ENCODE results near the gene CADPS2. TPM values are rescaled to one million over a fixed set of nuclear protein-coding genes. Genes with fewer than 3 reads are reported as not detected.
A peak's percentile ranks its signal among the peaks of the same experiment; 100 is the strongest.

CADPS2 gene
- total RNA-seq, 1 donor from 2014 or later, result 8.8 TPM

GRCh38 chr7:122887198-122887597 lies 938 bp upstream of the CADPS2 start:
- DNase-seq (ENCODE audit: low read depth), result peak; percentile 49
- no peaks in the 10 kb centered on the region for H3K27me3 ChIP-seq (ENCODE audit: control insufficient read depth, insufficient read depth, low read length)
- TF ChIP-seq, protein P1, sequence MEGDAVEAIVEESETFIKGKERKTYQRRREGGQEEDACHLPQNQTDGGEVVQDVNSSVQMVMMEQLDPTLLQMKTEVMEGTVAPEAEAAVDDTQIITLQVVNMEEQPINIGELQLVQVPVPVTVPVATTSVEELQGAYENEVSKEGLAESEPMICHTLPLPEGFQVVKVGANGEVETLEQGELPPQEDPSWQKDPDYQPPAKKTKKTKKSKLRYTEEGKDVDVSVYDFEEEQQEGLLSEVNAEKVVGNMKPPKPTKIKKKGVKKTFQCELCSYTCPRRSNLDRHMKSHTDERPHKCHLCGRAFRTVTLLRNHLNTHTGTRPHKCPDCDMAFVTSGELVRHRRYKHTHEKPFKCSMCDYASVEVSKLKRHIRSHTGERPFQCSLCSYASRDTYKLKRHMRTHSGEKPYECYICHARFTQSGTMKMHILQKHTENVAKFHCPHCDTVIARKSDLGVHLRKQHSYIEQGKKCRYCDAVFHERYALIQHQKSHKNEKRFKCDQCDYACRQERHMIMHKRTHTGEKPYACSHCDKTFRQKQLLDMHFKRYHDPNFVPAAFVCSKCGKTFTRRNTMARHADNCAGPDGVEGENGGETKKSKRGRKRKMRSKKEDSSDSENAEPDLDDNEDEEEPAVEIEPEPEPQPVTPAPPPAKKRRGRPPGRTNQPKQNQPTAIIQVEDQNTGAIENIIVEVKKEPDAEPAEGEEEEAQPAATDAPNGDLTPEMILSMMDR (IDR thresholded peaks at IDR 0.05; ENCODE audit: insufficient read depth, low read length, poor library complexity, severe bottlenecking), result peak; percentile 39
- H3K36me3 ChIP-seq (ENCODE audit: control insufficient read depth, insufficient read depth, low read length), result no peaks in the 10 kb centered on the region
- peak overlapping the region; percentile 86 for H3K4me3 ChIP-seq (ENCODE audit: low read depth, low read length)

GRCh38 chr7:122885583-122886356 lies 490 bp downstream of the CADPS2 start:
- no peaks in the 10 kb centered on the region for H3K36me3 ChIP-seq (ENCODE audit: control insufficient read depth, insufficient read depth, low read length)
- no peak for DNase-seq (ENCODE audit: low read depth)
- H3K27me3 ChIP-seq (ENCODE audit: control insufficient read depth, insufficient read depth, low read length), result no peaks in the 10 kb centered on the region
- TF ChIP-seq, protein P1 (IDR thresholded peaks at IDR 0.05; ENCODE audit: insufficient read depth, low read length, poor library complexity, severe bottlenecking), result no peak
- H3K4me3 ChIP-seq (ENCODE audit: low read depth, low read length), result peak overlapping the region; percentile 86

DNA sequence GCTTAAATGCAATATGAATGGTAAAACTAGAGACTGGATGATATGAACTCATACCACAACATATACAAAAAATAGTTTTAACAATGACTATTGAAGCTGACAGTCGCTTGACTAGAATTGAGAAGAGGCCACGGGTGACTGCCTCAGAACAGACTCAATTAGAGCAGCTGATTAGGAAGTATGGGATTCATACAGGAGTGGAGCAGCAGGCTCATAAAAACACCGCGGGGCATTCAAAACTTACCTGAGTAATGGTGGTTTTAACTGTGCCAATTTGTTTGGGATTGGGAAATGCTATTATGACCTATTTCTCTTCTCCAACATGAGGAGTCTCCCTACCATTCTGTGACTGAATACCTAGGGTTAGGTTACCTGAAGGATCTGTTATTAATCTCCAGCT lies 2.1 kb downstream of the CADPS2 start:
- Histone ChIP-seq H3K4me3 (ENCODE audit: low read depth, low read length) (no peak overlapping the region), H3K27me3 (ENCODE audit: control insufficient read depth, insufficient read depth, low read length) (no peaks in the 10 kb centered on the region), H3K36me3 (ENCODE audit: control insufficient read depth, insufficient read depth, low read length) (no peaks in the 10 kb centered on the region)
- TF ChIP-seq, protein P1 (IDR thresholded peaks at IDR 0.05; ENCODE audit: insufficient read depth, low read length, poor library complexity, severe bottlenecking), result no peak
- DNase-seq (ENCODE audit: low read depth), result no peak

DNA sequence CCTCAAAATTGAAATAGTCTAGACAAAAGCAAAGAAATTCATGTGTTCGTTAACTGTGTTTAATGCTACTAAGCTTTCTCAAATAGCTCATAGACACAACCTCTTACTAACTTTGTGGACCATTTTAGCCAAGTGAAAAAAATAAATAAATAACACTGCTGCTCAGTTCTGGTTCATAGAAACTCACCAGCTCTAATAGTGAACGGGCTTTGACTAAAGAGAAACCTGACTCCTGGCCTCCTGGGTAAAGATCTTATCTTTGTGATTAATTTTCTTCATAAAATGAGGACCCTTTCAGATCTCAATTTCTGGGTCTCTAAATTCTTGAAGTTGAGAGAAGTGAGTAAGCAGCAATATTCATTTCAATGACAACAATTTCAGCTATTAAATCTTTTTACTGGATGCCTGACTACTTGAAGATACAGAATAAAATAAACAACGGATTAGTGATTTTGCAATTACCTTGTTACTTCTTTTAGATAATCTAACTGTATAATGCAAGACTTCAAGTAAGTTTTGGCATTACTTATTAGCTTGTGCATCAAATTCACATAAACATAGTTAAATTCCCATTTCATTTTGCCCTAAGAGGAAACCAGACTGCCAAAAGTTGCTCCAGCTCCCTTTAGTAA lies 3.1 kb downstream of the CADPS2 start:
- Histone ChIP-seq H3K4me3 (ENCODE audit: low read depth, low read length) (no peak overlapping the region), H3K27me3 (ENCODE audit: control insufficient read depth, insufficient read depth, low read length) (no peaks in the 10 kb centered on the region), H3K36me3 (ENCODE audit: control insufficient read depth, insufficient read depth, low read length) (no peaks in the 10 kb centered on the region)
- TF ChIP-seq, protein P1 (IDR thresholded peaks at IDR 0.05; ENCODE audit: insufficient read depth, low read length, poor library complexity, severe bottlenecking), result no peak
- no peak for DNase-seq (ENCODE audit: low read depth)

GRCh38 chr7:122881324-122881723 lies 4.9 kb downstream of the CADPS2 start:
- TF ChIP-seq, protein P1 (IDR thresholded peaks at IDR 0.05; ENCODE audit: insufficient read depth, low read length, poor library complexity, severe bottlenecking), result no peak

More at GRCh38 chr7:122881324-122881723, 4.9 kb downstream of the CADPS2 start:
- Histone ChIP-seq H3K4me3 (ENCODE audit: low read depth, low read length) (no peak overlapping the region), H3K27me3 (ENCODE audit: control insufficient read depth, insufficient read depth, low read length) (no peaks in the 10 kb centered on the region), H3K36me3 (ENCODE audit: control insufficient read depth, insufficient read depth, low read length) (no peaks in the 10 kb centered on the region)
- no peak for DNase-seq (ENCODE audit: low read depth)
